GM10266 (cell line): ENCODE data around the gene RALBP1.

Source experiments
- DNase-seq: peaks from one replicate; pipeline ENCODE4 v3.0.0; 2012; ENCODE audit errors: extremely low spot score
- TF ChIP-seq, protein P1 (sequence below): IDR thresholded peaks from 2 replicates; pipeline ENCODE4 v1.5.1; 2012; ENCODE audit warnings: mild to moderate bottlenecking, low read depth; ENCODE audit not compliant: control insufficient read depth, insufficient read depth; ENCODE audit errors: missing control alignments

Gene RALBP1

DNA sequence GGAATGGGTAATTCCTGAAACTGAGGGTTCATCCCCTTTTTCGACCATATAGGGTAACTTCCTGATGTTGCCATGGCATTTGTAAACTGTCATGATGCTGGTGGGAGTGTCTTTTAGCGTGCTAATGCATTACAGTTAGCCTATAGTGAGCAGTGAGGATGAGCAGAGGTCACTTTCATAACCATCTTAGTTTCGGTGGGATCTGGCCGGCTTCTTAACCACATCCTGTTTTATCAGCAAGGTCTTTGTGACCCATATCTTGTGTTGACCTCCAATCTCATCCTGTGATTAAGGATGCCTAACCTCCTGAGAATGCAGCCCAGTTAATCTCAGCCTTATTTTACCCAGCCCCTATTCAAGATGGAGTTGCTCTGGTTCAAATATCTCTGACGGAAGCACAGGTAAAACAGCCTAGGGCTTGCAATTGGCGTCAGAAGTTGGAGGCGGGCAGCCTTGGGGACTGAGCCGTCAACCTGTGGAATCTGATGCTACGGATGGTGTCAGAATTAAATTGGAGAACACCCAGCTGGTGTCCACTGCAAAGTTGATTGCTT is 19.5 kb downstream of the RALBP1 start:
- DNase-seq = no peak
- TF ChIP-seq, protein P1, sequence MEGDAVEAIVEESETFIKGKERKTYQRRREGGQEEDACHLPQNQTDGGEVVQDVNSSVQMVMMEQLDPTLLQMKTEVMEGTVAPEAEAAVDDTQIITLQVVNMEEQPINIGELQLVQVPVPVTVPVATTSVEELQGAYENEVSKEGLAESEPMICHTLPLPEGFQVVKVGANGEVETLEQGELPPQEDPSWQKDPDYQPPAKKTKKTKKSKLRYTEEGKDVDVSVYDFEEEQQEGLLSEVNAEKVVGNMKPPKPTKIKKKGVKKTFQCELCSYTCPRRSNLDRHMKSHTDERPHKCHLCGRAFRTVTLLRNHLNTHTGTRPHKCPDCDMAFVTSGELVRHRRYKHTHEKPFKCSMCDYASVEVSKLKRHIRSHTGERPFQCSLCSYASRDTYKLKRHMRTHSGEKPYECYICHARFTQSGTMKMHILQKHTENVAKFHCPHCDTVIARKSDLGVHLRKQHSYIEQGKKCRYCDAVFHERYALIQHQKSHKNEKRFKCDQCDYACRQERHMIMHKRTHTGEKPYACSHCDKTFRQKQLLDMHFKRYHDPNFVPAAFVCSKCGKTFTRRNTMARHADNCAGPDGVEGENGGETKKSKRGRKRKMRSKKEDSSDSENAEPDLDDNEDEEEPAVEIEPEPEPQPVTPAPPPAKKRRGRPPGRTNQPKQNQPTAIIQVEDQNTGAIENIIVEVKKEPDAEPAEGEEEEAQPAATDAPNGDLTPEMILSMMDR = no peak

DNA sequence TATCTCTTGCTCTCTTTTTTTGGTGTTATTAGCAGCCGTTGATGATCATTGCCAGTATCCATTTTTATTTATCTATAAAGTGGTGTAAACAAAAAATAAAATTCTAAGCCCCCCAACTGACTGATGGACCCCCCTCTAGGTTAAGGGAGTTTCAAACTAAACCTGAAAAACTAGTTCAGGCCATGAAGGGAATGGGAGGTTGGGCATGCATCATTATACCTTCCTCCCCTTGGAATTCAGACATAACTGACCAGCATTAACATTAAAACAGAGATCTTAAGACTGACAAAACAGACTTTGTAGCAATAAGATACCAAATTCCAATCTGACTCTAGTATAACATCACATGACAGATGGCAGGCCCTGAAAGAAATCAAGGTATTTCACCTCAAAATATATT is 20.2 kb downstream of the RALBP1 start:
- DNase-seq = no peak

DNA sequence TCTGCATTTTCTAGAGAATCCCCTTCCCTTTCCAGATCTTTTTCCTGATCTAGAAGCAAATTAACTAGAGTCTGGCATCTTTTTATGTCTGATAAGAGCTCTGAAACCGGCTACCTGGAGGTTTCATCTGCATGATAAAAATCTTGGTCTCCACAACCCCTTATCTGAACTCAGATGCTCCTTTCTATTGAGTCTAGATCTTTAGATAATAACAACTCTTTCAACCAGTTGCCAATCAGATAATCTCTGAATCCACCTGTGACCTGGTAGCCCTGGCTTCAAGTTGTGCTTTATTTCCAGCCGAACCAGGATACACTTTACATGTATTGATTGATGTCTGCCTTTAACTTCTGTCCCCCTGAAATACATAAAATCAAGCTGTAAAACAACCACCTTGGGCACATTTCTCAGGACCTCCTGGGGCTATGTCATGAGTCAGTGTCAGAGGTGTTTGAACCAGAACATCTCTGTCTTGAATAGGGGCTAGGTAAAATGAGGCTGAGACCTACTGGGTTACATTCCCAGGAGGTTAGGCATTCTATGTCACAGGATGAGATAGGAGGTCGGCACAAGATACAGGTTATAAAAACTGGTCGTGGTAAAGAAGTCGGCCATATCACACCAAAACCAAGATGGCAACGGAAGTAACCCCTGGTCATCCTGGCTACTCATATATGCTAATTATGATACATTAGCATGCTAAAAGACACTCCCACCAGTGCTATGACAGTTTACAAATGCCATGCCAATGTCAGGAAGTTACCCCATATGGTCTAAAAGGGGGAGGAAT is 20.8 kb downstream of the RALBP1 start:
- TF ChIP-seq, protein P1 = no peak
- DNase-seq = no peak

More for the DNA sequence above, 20.2 kb downstream of the RALBP1 start:
- TF ChIP-seq, protein P1 = no peak

DNA sequence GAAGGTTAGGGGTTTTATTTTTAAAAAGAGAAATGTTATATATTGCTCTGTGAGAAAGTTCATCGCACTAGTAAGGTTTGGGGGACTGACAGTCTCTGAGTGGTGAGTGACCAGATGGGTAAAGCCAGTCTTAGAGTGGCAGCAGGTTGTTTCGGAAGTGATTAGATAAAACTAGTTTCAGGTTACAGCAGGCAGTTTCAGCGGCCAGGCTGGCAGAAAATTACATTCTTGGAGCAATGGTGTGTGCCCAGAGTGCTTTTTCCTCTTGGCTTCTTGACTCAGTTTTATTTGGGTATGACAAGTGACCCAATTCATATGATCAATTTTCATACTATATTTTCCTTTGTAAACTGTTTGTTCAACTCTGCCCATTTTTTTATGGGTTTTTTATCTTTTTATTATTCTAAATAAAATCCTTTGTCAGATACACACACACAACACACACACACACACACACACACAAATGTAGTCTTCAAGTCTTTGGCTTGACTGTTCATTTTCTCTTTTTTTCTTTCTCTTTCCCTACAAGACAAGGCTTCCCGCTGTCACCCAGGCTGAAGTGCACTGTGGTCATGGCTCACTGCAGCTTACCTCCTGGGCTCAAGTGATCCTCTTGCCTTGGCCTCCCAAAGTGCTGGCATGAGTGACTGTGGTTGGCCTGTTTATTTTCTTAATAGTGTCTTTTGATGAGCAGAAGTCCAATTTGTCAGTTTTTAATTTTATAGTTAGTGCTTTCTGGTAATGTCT is 30.9 kb downstream of the RALBP1 start:
- TF ChIP-seq, protein P1 = no peak
- DNase-seq = no peak

DNA sequence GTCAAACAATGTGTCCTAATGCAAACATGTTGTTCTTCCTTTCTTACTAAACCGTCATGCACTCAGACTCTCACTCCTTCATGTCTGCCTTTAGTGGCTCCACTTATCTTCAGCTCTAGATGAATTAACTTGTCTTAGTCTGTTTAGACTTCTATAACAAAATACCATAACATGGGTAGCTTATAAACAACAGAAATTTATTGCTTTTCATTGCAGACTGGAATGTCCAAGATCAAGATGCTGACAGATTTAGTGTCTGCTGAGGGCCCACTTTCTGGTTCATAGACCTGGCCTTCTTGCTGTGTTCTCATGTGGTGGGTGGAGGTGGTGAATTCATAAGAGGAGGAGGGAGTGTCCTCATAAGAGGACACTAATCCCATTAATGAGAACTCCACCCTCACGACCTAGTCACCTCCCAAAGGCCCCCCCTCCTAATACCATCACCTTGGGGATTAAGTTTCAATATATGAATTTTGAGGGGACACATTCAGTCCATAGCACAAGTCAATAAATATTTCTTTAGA is 32.3 kb downstream of the RALBP1 start:
- TF ChIP-seq, protein P1 = no peak
- DNase-seq = no peak

DNA sequence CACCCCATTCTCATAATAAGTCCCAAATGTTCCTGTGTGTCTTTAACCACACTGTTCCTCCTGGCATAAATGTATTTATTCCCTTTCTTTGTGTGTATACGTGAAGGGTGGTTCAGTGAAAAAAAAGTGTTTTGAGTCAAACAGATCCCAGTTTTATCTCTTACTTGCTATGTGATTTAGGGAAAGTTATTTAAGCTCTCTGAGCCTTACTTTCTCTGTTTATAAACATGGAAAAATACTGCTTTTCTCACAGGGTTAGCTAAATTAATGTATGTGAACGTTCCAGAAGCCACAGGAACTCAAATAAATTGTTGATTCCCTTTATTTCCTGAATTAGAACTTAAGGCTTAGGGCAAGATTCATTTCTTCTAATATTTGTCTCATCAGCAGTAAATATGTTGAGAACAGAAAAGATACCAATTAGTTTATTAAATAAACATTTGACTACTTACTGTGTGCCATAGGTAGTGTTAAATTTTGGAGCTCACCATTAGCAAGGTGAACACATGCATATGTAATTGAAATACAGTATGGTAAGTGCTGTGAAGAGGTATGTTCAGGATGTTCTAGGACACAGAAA is 33.2 kb downstream of the RALBP1 start:
- TF ChIP-seq, protein P1 = no peak
- no peak for DNase-seq
